IMR-90 (cell line): ENCODE measurements around the gene RTBDN. TPM values are rescaled to one million over a fixed set of nuclear protein-coding genes. Genes with fewer than 3 reads are reported as not detected.

Experiments
- ATAC-seq: fragments of 200-7000 bp; cut with Tn5 transposase; 2 replicates; pipeline ENCODE4 v1.9.1; 2020; ENCODE audit warnings: low read depth, mild to moderate bottlenecking, moderate library complexity
- BruUV-seq: library from RNA; stranded (reverse); fragments of 400-500 nt; replicated peaks from 2 replicates; lab custom pipeline; 2021; lab: Mats Ljungman, UMichigan
- CTCF ChIA-PET: fragments of 300-600 bp; formaldehyde crosslinking; extraction: SDS; loops from one replicate; lab custom pipeline; 2021; ENCODE audit warnings: antibody characterized with exemption; lab: Yijun Ruan, JAX
- POLR2A ChIA-PET: fragments of 300-600 bp; sonication (Branson Sonifier 250); formaldehyde crosslinking; loops from one replicate; lab custom pipeline; 2022; ENCODE audit warnings: antibody characterized with exemption; ENCODE audit not compliant: unreplicated experiment; lab: Charles Lee
- DNase-seq: peaks from one replicate; pipeline ENCODE4 v3.0.0; 2013
- H2AFZ ChIP-seq: replicated peaks from 2 replicates; pipeline ENCODE3; 2013; ENCODE audit warnings: low read length, mild to moderate bottlenecking; ENCODE audit not compliant: poor library complexity
- H2AK5ac ChIP-seq: 2 replicates; pipeline ENCODE4 v1.6.1; 2013; ENCODE audit warnings: low read depth, low read length, inconsistent platforms
- H2AK9ac ChIP-seq: replicated peaks from 2 replicates; pipeline ENCODE3; 2013; ENCODE audit warnings: mild to moderate bottlenecking, low read depth, low read length, moderate library complexity; ENCODE audit not compliant: poor library complexity
- H2BK120ac ChIP-seq: 2 replicates; pipeline ENCODE4 v1.6.1; 2013; ENCODE audit warnings: low read depth, low read length, inconsistent platforms
- H2BK15ac ChIP-seq: 3 replicates; pipeline ENCODE4 v1.6.1; 2013; ENCODE audit warnings: low read depth, low read length, inconsistent platforms
- H2BK20ac ChIP-seq: 2 replicates; pipeline ENCODE4 v1.6.1; 2013; ENCODE audit warnings: low read depth, mild to moderate bottlenecking, inconsistent platforms, low read length, moderate library complexity
- H2BK5ac ChIP-seq: 2 replicates; pipeline ENCODE4 v1.6.1; 2013; ENCODE audit warnings: mild to moderate bottlenecking, low read depth, low read length, inconsistent platforms; ENCODE audit not compliant: poor library complexity, severe bottlenecking
- H3K14ac ChIP-seq: replicated peaks from 2 replicates; pipeline ENCODE4 v1.6.1; 2013; ENCODE audit warnings: low read depth, low read length, inconsistent platforms
- H3K18ac ChIP-seq: 2 replicates; pipeline ENCODE4 v1.6.1; 2013; ENCODE audit warnings: low read depth, low read length, control low read depth
- H3K23ac ChIP-seq: 2 replicates; pipeline ENCODE4 v1.6.1; 2013; ENCODE audit warnings: low read depth, low read length, inconsistent platforms
- H3K27ac ChIP-seq: 2 replicates; pipeline ENCODE4 v1.5.1; 2013; ENCODE audit warnings: mild to moderate bottlenecking, control low read depth, low read length; ENCODE audit not compliant: insufficient read depth
- H3K27me3 ChIP-seq: 2 replicates; pipeline ENCODE4 v1.6.1; 2013; ENCODE audit warnings: low read length; ENCODE audit not compliant: control insufficient read depth, insufficient read depth
- H3K36me3 ChIP-seq: 2 replicates; pipeline ENCODE4 v1.6.1; 2013; ENCODE audit warnings: low read length, mixed read lengths; ENCODE audit not compliant: control insufficient read depth, insufficient read depth
- H3K4ac ChIP-seq: 2 replicates; pipeline ENCODE4 v1.6.1; 2013; ENCODE audit warnings: low read depth, low read length, inconsistent platforms
- H3K4me1 ChIP-seq: 2 replicates; pipeline ENCODE4 v1.6.1; 2013; ENCODE audit warnings: low read length, mixed read lengths; ENCODE audit not compliant: control insufficient read depth, insufficient read depth
- H3K4me2 ChIP-seq: 2 replicates; pipeline ENCODE4 v1.6.1; 2013; ENCODE audit warnings: low read depth, mild to moderate bottlenecking, control low read depth, low read length, moderate library complexity
- H3K4me3 ChIP-seq: 2 replicates; pipeline ENCODE4 v1.5.1; 2013; ENCODE audit warnings: low read depth, mild to moderate bottlenecking, control low read depth, low read length, moderate library complexity; ENCODE audit not compliant: insufficient read depth
- H3K56ac ChIP-seq: 2 replicates; pipeline ENCODE4 v1.6.1; 2013; ENCODE audit warnings: low read length, inconsistent platforms; ENCODE audit not compliant: insufficient read depth; ENCODE audit errors: extremely low read depth
- H3K79me1 ChIP-seq, 2 experiments: 2 replicates each; pipeline ENCODE4 v1.6.1; 2013; ENCODE audit warnings: low read length in 2 of 2, inconsistent platforms in 1 of 2, low read depth in 1 of 2
- H3K9ac ChIP-seq: 2 replicates; pipeline ENCODE4 v1.6.1; 2013; ENCODE audit warnings: low read depth, low read length, control low read depth
- H3K9me1 ChIP-seq: 2 replicates; pipeline ENCODE4 v1.6.1; 2013; ENCODE audit warnings: low read length, inconsistent platforms; ENCODE audit not compliant: insufficient read depth
- H3K9me3 ChIP-seq: 2 replicates; pipeline ENCODE4 v1.6.1; 2013; ENCODE audit warnings: low read length; ENCODE audit not compliant: control insufficient read depth, insufficient read depth
- H4K20me1 ChIP-seq: 2 replicates; pipeline ENCODE4 v1.6.1; 2013; ENCODE audit warnings: low read length, inconsistent platforms; ENCODE audit not compliant: insufficient read depth
- H4K5ac ChIP-seq: 2 replicates; pipeline ENCODE4 v1.6.1; 2013; ENCODE audit warnings: mild to moderate bottlenecking, low read depth, low read length, control low read depth
- H4K8ac ChIP-seq, 2 experiments: 2 replicates each; pipeline ENCODE4 v1.6.1; 2013; ENCODE audit warnings: low read depth in 2 of 2, low read length in 2 of 2, control low read depth in 1 of 2, inconsistent platforms in 1 of 2
- H4K91ac ChIP-seq: 2 replicates; pipeline ENCODE4 v1.6.1; 2013; ENCODE audit warnings: low read depth, low read length, inconsistent platforms; ENCODE audit not compliant: insufficient read depth
- BHLHE40 ChIP-seq: fragments of 150-350 bp; IDR thresholded peaks from 2 replicates; pipeline ENCODE4 v1.6.1; 2016; ENCODE audit warnings: mild to moderate bottlenecking, low read depth, low read length
- NFE2L2 ChIP-seq: fragments of 150-350 bp; IDR thresholded peaks from 2 replicates; pipeline ENCODE4 v1.6.1; 2016; ENCODE audit warnings: low read depth, mild to moderate bottlenecking, low read length
- POLR2A ChIP-seq: IDR thresholded peaks from 2 replicates; pipeline ENCODE4 v1.6.1; 2012; ENCODE audit warnings: mild to moderate bottlenecking, low read depth, low read length
- WGBS, 2 experiments: methylation state at CpG; one replicate each; pipeline versions ENCODE4 v1.1.5 to v1.1.7; 2013; ENCODE audit warnings: missing lambda C conversion rate in 2 of 2; ENCODE audit not compliant: insufficient read length in 1 of 2; ENCODE audit errors: extremely low coverage in 2 of 2; 5-methylcytosine and 5-hydroxymethylcytosine counted together
- dilution Hi-C: fragments of 300-500 bp; cut with HindIII; formaldehyde crosslinking; loops from one replicate; pipeline ENCODE4 v1.14.3; 2018; ENCODE audit warnings: low sequenced_read_pairs; ENCODE audit not compliant: unreplicated experiment
- in situ Hi-C: fragments of 300-500 bp; cut with MboI; formaldehyde crosslinking; loops from 3 replicates; pipeline ENCODE4 v1.14.3; 2019; ENCODE audit warnings: low sequenced_read_pairs, inconsistent platforms, mixed read lengths
- intact Hi-C: fragments of 100-400 bp; cut with micrococcal nuclease; formaldehyde crosslinking; loops from 2 replicates; pipeline ENCODE4 v1.10.0; 2022
- polyA plus RNA-seq, 3 experiments: library from polyadenylated mRNA; depleted of rRNA; stranded (reverse); fragments of >200 nt; gene quantifications; 2 replicates each; pipeline ENCODE4 v1.2.3, GENCODE V29; 2012; ENCODE audit warnings: low replicate concordance in 1 of 3
- total RNA-seq: library from RNA; depleted of rRNA; stranded (reverse); fragments of >200 nt; gene quantifications from 2 replicates; pipeline ENCODE4 v1.2.3, GENCODE V29; 2012

Gene RTBDN
- total and polyA plus RNA-seq, 2 of the 4 experiments (the other 2 are of a cell fraction): 0.07 TPM; not detected in 1

DNA sequence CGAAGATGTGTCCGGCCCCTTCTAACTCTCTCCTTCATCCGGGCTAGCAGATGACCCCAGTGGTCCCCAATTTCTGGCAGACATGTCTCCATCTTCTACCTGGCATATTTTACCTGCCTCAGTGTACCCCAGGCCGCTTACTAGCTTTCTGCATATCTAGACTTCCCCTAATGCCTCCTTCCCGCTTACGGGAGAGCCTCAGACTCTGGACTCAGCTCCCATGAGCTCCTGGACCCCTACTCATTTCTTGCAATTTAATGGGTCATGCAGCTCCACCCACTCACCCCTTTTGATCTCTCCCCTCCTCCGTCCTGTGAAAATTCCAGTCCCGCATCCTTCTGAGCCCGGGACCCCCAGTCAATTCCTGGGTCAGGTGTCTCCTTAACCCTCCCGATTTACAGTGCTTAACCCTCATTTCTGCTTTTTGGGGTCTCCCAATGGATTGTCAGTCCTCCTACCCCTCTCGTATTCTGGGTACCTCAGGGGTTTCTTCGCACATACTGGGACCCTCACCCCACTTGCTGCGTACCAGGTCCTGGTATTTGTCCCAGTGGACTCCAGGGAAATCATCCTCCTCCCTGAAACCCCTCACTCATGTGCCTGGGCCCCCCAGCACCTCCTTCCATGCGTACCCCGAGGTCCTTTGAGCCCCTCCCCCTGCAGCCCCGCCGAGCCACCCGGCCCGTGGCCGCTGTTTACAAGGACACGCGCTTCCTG is 43.6 kb downstream of the RTBDN start:
- peak overlapping the region; percentile 67 for H2BK120ac ChIP-seq
- peak overlapping the region; percentile 63 for H3K9ac ChIP-seq
- H2AFZ ChIP-seq: peak overlapping the region; percentile 81
- H3K36me3 ChIP-seq: no peaks in the 10 kb centered on the region
- no TSS peak for BruUV-seq
- peak overlapping the region; percentile 91 for H4K91ac ChIP-seq
- peak overlapping the region; percentile 95 for H2AK9ac ChIP-seq
- peak overlapping the region; percentile 89; the same call in 1 of the 2 replicates for H3K56ac ChIP-seq
- H3K4me1 ChIP-seq: peaks cover 22% of the 10 kb centered on the region
- H4K8ac ChIP-seq: peak overlapping the region; percentile 45 to 92
- no peaks in the 10 kb centered on the region; the same call in none of the 2 replicates for H3K9me1 ChIP-seq
- 13% methylated on average over 10 of the region's 22 CpGs; no CpG with 5 or more reads in 1 of the 2 experiments for WGBS, 2 experiments
- peaks cover 0 to 39% of the 10 kb centered on the region in 2 experiments; a peak in 2 of 4 replicates for H3K79me1 ChIP-seq
- peak overlapping the region; percentile 63 for H2BK20ac ChIP-seq
- peak overlapping the region; percentile 85 for H2AK5ac ChIP-seq
- H3K4me2 ChIP-seq: peak overlapping the region; percentile 80
- no peak for ATAC-seq
- CTCF ChIA-PET: interaction anchor here (2.8 to 3.0 kb wide), 2 partner anchors 13 to 25 kb away, joined by 11 to 14 read pairs; no protein-coding TSS in a partner anchor
- peak overlapping the region; percentile 97 for H3K4me3 ChIP-seq
- peaks cover 20% of the 10 kb centered on the region for H4K20me1 ChIP-seq
- in situ Hi-C loops: loop anchor here (25.0 kb wide), 1 partner anchor 1047 kb away; no protein-coding TSS in a partner anchor
- TF ChIP-seq NFE2L2 (no peak), POLR2A (no peak), BHLHE40 (peak; percentile 75; the same call in 1 of the 2 replicates)
- H2BK15ac ChIP-seq: peak overlapping the region; percentile 87; the same call in 1 of the 3 replicates
- H3K4ac ChIP-seq: peak overlapping the region; percentile 97
- intact Hi-C loops: loop anchor here (1.0 kb wide), 1 partner anchor 13 kb away; no protein-coding TSS in a partner anchor
- H3K9me3 ChIP-seq: no peaks in the 10 kb centered on the region
- DNase-seq: no peak
- H3K23ac ChIP-seq: peak overlapping the region; percentile 98
- peak overlapping the region; percentile 6 for H3K18ac ChIP-seq
- peak overlapping the region; percentile 89 for H3K27ac ChIP-seq
- dilution Hi-C loops: no loop called here
- POLR2A ChIA-PET: interaction anchor here (1.4 to 2.4 kb wide), 3 partner anchors 8 to 13 kb away, joined by 3 to 11 read pairs (median 11); no protein-coding TSS in a partner anchor
- no peaks in the 10 kb centered on the region for H3K27me3 ChIP-seq
- H2BK5ac ChIP-seq: peak overlapping the region; percentile 91
- peak overlapping the region; percentile 72 for H3K14ac ChIP-seq
- peak overlapping the region; percentile 44 for H4K5ac ChIP-seq
